ENCODE measurements around the gene PDILT.
"Not testable (repeated sequence)": the region's sequence is repeated elsewhere in the genome, so short reads cannot be mapped to it uniquely, and the experiment has no call there.

Gene PDILT

DNA sequence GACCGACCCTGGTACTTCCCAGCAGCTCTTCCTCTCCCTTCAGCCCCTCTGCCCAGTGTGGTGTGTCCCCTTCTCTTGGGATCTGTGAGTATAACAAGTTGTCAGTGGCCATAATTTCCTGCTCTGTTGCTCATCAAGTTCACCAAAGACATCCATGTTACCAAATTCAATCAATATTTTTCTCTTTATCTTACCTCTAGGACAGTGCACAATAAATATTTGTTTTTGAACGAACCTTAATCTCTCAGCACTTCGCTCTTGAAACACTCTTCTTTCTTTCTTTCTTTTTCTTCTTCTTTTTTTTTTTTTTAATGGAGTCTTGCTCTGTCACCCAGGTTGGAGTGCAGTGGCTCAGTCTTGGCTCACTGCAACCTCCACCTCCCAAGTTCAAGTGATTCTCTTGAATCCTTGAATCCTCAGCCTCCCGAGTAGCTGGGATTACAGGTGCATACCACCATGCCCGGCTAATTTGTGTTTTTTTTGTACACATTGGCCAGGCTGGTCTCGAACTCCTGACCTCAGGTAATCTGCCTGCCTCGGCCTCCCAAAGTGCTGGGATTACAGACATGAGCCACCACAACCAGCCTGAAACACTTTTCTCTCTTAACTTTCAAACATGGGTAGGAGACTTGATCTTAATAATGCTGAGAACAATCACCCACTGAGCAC is 49.3 kb downstream of the PDILT start:
- no peak for DNase-seq

- DNase-seq = no peak
These were observed 51.2 kb downstream of the PDILT start for GRCh38 chr16:20353379-20353778.

DNA sequence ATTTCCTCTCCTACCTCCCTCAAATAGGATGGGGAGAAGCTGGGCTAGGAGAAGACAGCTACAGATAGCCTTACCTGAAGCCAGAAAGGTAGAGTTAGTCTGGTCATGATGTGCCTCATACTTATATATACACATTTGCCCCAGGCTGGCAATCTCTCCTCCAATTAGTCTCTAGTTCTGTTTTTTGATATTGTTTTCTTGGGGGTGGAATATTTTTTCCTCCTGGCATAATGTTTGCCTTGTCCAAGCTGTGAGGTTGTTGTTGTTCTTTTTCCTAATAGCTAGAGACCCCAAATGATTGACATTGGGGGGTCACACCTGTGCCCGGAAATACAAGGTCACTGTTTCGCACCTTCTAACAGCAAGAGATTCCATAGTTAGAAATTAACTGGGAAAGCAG is 51.9 kb downstream of the PDILT start, which contains the start of gene UMOD:
UMOD (minus strand) TSS at position 101 of the 400 bp plus-strand sequence. CDS start 1,978 bp downstream, outside the sequence.
- no peak for DNase-seq

GRCh38 chr16:20349615-20350014 is 54.9 kb downstream of the PDILT start:
- DNase-seq = no peak

DNA sequence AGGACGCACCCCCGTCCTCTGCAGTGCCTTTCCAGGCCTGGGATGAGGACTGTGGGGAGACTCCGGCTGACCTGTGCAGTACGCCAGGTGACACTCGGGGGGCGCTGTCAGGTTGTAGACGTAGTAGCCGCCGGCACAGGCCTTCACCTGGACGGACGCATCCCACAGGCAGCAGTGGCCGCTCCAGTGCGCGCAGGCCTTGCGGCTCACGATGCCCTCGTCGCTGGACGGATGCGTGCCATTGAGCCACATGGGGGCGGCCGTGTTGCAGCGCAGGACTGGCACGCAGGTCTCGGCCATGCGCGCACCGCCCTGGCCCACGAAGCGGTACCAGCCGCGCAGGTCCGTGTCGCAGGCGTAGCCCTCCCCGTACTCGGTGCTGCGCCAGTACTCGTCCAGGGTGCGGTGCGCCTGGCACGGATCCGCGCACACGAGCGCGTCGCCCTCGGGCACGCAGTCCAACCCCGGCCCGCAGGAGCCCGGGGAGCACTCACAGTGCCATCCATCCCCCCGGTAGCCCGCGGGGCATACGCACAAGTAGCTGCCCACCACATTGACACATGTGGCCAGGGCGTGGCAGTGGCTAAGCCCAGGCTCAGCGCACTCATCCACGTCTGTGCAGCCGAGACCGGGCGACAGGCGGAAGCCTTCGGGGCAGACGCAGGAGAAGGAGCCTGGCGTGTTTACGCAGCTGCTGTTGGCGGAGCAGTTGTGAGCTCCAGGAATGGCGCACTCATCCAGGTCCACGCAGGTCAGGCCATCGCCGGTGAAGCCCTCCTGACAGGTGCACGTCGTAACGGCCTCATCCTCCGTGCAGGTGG is 56.0 kb downstream of the PDILT start:
- no peak for DNase-seq

DNA sequence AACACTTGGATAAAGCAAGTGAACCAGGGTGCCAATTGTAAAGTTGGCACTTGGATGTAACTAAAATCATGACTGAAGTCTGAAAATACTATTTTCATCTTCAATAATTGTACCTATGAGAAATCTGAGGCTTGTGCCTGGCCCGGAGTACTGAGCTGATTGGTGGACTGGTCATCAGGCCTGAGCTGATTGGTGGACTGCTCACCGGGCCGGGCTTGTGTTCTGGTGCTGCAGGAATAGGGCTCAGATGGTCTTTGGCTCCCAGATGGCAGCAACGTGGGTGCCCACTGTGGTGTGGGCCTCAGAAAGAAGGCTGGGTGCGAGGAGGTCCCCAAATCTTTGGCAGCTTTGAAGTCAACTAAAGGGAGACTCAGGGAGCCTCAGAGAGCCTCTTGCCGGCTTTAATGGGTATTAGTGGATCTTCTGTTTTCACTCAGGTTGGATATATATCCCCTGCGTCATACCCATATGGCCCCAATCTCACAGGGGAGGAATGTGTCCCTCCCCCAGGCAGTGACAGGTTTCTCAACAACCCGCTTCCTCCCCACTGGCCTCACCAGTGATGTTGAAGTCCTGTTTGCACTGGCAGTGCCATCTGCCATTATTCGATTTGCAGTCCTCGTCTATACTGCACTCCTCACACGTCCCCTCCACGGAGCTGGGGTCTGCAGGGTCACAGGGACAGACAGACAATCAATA is 56.7 kb downstream of the PDILT start:
- no peak for DNase-seq

- no peak for DNase-seq
These were observed 59.9 kb downstream of the PDILT start for GRCh38 chr16:20344611-20345010.

DNA sequence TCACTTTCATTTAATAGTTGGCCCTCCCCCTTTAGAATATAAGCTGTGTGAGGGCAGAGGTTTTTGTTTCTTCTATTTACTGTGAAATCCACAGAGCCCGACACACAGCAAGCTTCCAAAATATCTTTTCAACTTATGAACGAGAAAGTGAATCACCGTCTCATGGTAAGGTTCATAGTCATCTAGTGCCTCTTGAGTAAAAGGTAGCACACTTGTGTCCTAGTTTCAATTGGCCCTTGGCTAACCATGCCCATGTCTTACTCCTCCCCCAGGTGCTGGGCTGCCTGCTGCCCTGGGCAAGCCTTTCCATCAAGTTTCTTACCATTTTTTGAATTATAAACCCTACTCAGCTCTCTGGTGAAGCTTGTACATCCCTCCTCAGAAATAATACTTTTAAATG is 64.8 kb downstream of the PDILT start:
- no peak for DNase-seq

GRCh38 chr16:20336955-20337354 is 67.6 kb downstream of the PDILT start:
- no peak for DNase-seq

DNA sequence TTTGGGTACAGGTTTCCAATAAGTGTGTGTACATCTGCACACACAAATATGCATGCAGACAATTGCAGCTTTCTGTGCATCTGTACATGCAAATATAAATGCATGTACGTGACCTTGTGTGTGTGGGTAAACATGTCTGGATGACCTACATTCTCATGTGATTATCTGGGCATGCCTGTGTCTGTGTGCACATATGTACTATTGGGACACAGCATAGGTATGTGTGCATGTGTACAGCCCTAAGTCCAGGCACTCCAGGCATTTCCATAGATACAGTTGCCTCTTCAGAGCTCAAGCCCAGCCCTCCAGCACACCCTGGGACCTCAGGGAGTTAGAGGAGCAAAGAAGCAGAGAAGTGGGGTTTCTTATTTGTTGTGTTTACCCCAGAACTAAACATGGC is 70.1 kb downstream of the PDILT start:
- no peak for DNase-seq

GRCh38 chr16:20333120-20333519 is 71.4 kb downstream of the PDILT start:
- DNase-seq = no peak

GRCh38 chr16:20332411-20332810 is 72.1 kb downstream of the PDILT start:
- no peak for DNase-seq

GRCh38 chr16:20331635-20332034 is 72.9 kb downstream of the PDILT start:
- DNase-seq = no peak

- DNase-seq = no peak
These were observed 75.0 kb downstream of the PDILT start for GRCh38 chr16:20329392-20330138.

- DNase-seq = no peak
These were observed 77.0 kb downstream of the PDILT start, which contains the start of gene GP2 for GRCh38 chr16:20327444-20328041. Gene GP2 (minus strand): TSS chr16:20327513. CDS start chr16:20326431, 1,082 bp downstream.

GRCh38 chr16:20326321-20326720 is 78.2 kb downstream of the PDILT start:
- DNase-seq = no peak

GRCh38 chr16:20325005-20325404 is 79.5 kb downstream of the PDILT start:
- no peak for DNase-seq

- no peak for DNase-seq
These were observed 80.9 kb downstream of the PDILT start for GRCh38 chr16:20323591-20324117.

- no peak for DNase-seq
These were observed 81.8 kb downstream of the PDILT start for GRCh38 chr16:20322696-20323095.

DNA sequence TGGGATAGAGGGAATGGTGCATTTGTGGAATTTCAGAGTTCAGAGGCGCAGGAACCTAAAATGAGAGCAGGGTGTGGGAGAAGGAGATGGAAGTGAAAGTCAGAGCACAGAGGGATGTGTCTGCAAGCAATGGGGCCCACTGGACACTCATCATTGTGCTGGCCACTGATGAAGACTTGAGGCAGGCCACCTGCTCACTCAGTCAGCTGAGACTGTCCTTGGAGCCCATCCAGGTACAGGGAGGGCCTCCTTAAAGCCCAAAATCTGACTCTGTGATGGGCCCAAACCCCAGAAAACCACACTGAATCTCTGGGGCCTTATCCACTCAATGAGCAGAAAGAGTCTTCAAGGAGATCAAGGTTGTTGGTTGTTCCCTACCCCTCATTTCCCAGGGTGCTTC is 82.9 kb downstream of the PDILT start:
- no peak for DNase-seq

GRCh38 chr16:20321051-20321450 is 83.5 kb downstream of the PDILT start:
- DNase-seq = not testable (repeated sequence)

DNA sequence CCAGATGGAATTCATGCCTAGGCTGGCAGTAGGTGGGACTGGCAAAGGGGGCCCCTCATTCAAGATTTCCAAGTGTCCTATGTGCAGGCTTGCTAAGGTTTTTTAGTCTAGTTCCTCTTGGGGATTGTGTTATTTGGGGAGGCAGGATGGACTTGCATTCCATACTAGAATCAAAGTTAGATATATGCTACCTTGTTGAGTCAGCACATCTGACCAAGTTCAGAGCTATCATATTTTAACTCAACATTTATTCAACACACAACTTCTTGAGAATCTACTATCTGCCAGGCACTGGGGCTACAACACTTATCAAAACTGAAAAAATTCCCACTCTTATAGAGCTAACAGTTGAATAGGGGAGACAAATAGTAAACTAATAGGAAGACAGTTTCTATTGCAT is 83.9 kb downstream of the PDILT start:
- no peak for DNase-seq

Measured in stimulated activated CD8-positive, alpha-beta memory T cell treated with anti-CD3 and anti-CD28 coated beads, Interleukin-4, amount 100 ng/mL, for 48 hours (primary cell).